Coronary artery (tissue), 2 donors: ENCODE data around the gene BMERB1.
A peak's percentile ranks its signal among the peaks of the same experiment; 100 is the strongest.
"Not testable (repeated sequence)": the region's sequence is repeated elsewhere in the genome, so short reads cannot be mapped to it uniquely, and the experiment has no call there.

Experiments
- DNase-seq: peaks from one replicate; pipeline ENCODE4 v3.0.0-alpha.2; 2017; ENCODE audit warnings: low spot score
- H3K27ac ChIP-seq, 2 donors: fragments of 200-600 bp; sonication (generic); one replicate each; pipeline ENCODE4 v1.5.1; 2016 to 2019
- H3K4me3 ChIP-seq: fragments of 200-600 bp; sonication (generic); 2 replicates; pipeline ENCODE4 v1.5.1; 2016; ENCODE audit warnings: mild to moderate bottlenecking, moderate library complexity
- CTCF ChIP-seq: fragments of 200-600 bp; sonication (generic); IDR thresholded peaks from one replicate; pipeline ENCODE4 v1.5.1; 2019; ENCODE audit warnings: antibody characterized with exemption

BMERB1 gene

GRCh38 chr16:15604460-15605440 lies 170.4 kb downstream of the BMERB1 start:
- Histone ChIP-seq H3K27ac (no peak overlapping the region), H3K4me3 (no peak overlapping the region)
- no peak for TF ChIP-seq CTCF
- no peak for DNase-seq

- no peak for TF ChIP-seq CTCF
- no peak overlapping the region for H3K4me3 ChIP-seq
- H3K27ac ChIP-seq, result no peak overlapping the region
- DNase-seq, result no peak
Observed at GRCh38 chr16:15605839-15606517, 171.6 kb downstream of the BMERB1 start.

- no peak for DNase-seq
- TF ChIP-seq CTCF, result no peak
- H3K4me3 ChIP-seq, result no peak overlapping the region
- H3K27ac ChIP-seq, result peak overlapping the region in 1 of 2 donors; percentile 59
Observed at GRCh38 chr16:15606518-15607220, 172.3 kb downstream of the BMERB1 start.

- DNase-seq, H3K4me3 ChIP-seq: not testable (repeated sequence)
- peak overlapping the region in 1 of 2 donors; percentile 59 for H3K27ac ChIP-seq
Observed at GRCh38 chr16:15607221-15607699, 172.9 kb downstream of the BMERB1 start.

GRCh38 chr16:15607700-15608396 lies 173.5 kb downstream of the BMERB1 start:
- no peak for DNase-seq
- Histone ChIP-seq H3K4me3 (no peak overlapping the region), H3K27ac (peak overlapping the region in 1 of 2 donors; percentile 59)
- TF ChIP-seq CTCF, result no peak

GRCh38 chr16:15608398-15609285 lies 174.3 kb downstream of the BMERB1 start:
- DNase-seq, result no peak
- TF ChIP-seq CTCF, result no peak
- no peak overlapping the region for H3K27ac ChIP-seq
- no peak overlapping the region for H3K4me3 ChIP-seq
